HG03045 (cell line): ENCODE measurements around the gene IMPG2.
"Not testable (repeated sequence)": the region's sequence is repeated elsewhere in the genome, so short reads cannot be mapped to it uniquely, and the experiment has no call there.

Experiments
- ATAC-seq: cut with Tn5 transposase; IDR thresholded peaks from one replicate; pipeline ENCODE4 v1.9.1; 2021; ENCODE audit warnings: mild to moderate bottlenecking, moderate library complexity; ENCODE audit not compliant: unreplicated experiment

IMPG2 gene

DNA sequence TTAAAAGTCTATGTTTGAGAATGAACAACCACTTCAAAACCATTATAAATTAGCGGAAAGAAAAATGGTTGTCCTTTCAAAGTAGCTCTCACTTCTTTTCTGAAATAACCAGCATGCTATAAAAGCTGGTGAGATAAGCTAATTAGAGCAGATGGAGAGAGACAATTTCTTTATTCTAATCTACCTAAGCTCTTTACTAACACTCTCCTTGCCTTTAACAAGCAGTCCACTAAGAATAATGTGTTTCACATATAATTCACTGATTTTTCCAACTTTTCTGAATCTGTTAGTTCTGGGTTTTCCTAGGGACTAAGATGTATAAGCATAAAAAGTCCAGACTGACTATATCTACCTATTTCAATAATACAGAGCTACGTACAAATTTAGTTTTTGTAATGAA, at the start of gene IMPG2:
TSS of gene IMPG2 (minus strand) at position 101 of the 400 bp plus-strand sequence. CDS start 203 bp downstream, outside the sequence.
- ATAC-seq = no peak

GRCh38 chr3:101362406-101362805, 42.0 kb upstream of the IMPG2 start:
- no peak for ATAC-seq

GRCh38 chr3:101351829-101352228, 31.5 kb upstream of the IMPG2 start:
- no peak for ATAC-seq

- ATAC-seq = no peak
Observed at GRCh38 chr3:101340591-101340990, 20.2 kb upstream of the IMPG2 start.

DNA sequence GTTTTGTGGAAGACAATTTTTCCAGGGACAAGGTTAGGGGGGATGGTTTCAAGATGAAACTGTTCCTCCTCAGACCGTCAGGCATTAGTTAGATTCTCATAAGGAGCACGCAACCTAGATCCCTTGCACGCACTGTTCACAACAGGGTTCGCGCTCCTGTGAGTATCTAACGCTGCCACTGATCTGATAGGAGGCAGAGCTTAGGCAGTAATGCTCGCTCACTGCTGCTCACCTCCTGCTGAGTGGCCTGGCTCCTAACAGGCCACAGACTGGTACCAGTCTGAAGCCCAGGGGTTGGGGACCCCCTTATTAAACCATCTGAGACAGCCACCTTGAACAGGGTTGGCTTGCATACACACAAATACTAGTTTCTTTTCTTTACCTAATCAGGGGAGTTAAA, 13.5 kb upstream of the IMPG2 start:
- ATAC-seq = no peak

GRCh38 chr3:101329016-101329673, 8.8 kb upstream of the IMPG2 start:
- no peak for ATAC-seq

DNA sequence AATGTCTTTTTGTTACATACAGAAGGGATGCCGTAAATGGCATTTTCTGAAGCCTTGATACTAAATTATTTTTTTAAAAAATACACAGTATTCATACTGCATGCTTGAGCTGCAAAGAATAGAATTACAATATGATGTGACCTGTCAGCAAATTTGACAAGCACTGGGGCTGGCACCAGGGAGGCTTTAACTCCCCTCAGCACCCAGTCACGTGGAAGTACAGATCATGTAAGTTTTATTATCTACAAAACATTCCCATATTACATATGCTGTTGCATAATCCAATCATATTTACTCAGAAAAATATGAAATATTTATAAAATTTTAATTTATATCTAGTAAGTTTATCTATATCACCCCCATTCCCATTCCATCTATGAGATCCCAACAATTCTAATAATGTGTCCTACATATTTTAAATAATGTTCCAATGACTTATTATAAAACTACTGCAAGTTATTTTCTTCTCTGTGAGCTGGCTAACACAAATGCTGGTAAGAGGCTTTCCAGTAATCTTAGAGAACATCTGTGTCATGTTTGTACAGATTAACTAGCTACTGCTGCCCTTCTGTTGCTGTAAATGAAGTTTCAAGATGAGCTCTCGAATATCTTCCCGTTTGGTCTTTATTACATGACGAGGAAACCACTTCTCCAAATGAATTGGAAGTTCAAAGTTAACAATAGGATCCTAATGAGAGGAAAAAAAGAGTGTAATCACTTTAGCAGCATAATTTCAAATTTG, 5.2 kb upstream of the IMPG2 start:
- no peak for ATAC-seq

GRCh38 chr3:101319531-101319930, 844 bp downstream of the IMPG2 start:
- ATAC-seq = no peak

GRCh38 chr3:101312545-101312944, 7.8 kb downstream of the IMPG2 start:
- ATAC-seq = no peak

DNA sequence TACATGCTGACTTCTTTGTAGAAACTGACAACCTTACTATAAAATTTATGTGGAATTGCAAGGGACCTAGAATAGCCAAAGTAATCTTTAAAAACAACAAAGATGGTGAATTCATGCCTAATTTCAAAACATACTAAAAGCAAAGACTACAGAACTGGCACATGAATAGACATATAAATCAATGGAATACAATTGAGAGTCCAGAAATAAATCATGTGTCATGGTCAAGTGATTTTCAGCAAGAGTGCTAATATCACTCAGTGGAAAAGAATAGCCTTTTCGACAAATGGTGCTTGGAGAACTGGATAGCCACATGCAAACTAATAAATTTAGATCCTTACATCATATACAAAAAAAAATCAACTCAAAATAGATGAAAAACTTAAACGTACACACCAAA, 8.7 kb downstream of the IMPG2 start:
- ATAC-seq = no peak

- no peak for ATAC-seq
Observed at GRCh38 chr3:101310978-101311375, 9.4 kb downstream of the IMPG2 start.

DNA sequence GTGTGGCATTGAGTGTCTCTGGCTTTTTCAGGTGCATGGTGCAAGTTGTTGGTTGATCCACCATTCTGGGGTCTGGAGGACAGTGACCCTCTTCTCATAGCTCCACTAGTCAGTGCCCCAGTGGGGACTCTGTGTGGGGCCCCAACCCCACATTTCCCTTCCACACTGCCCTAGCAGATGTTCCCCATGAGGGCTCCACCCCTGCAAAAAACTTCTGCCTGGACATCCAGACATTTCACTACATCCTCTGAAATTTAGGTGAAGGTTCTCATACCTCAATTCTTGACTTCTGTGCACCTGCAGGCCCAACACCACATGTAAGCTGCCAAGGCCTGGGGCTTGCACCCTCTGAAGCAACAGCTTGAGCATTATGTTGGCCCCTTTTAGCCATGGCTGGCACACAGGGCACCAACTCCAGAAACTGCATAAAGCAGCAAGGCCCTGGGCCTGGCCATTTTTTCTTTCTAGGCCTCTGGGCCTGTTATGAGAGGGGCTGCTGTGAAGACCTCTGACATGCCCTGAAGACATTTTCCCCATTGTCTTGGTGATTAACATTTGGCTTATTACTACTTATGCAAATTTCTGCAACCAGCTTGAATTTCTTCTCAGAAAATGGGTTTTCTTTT, 12.1 kb downstream of the IMPG2 start:
- ATAC-seq = not testable (repeated sequence)

- no peak for ATAC-seq
Observed at GRCh38 chr3:101303836-101304235, 16.5 kb downstream of the IMPG2 start.

- ATAC-seq = no peak
Observed at GRCh38 chr3:101303089-101303731, 17.2 kb downstream of the IMPG2 start.

DNA sequence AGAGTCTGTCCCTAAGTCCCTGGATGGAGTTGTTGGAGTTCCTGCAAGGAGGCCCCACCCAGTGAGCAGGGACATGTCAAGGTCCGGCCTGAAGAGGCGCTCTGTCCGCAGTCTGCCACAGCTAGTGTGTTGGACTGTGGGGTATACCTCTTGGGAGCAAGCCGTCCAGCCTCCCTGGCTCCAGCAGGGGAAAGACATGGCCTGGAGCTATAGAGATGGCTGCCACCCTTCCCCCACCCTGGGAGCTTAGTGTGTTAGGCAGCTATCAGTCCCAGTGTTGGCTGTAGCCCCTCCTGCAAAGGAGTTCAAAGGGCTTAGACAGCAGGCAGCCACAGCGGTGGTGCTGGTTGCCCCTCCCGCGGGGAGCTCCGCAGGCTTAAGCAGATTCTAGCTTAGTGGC, 20.3 kb downstream of the IMPG2 start:
- no peak for ATAC-seq

- no peak for ATAC-seq
Observed at GRCh38 chr3:101292027-101292426, 28.3 kb downstream of the IMPG2 start.

- ATAC-seq = no peak
Observed at GRCh38 chr3:101288294-101288693, 32.1 kb downstream of the IMPG2 start.

DNA sequence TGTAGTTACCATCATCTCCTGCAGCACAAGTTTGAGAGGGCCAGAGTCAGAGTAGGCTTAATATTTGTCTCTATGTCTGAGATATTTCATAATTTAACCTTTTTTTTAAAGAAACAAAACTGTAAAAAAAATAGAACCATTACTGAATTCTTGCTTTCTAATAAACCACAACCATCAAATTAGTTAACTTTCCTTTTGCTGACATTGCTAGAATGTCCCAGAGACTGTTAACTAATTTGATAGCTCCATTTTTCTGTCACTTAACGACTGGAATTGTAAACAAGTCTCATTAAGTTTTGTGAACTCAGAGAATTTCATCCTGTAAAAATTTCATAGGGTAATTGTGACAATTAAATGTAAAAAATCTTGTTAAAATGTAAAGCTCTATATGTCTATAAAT, 35.6 kb downstream of the IMPG2 start:
- no peak for ATAC-seq

DNA sequence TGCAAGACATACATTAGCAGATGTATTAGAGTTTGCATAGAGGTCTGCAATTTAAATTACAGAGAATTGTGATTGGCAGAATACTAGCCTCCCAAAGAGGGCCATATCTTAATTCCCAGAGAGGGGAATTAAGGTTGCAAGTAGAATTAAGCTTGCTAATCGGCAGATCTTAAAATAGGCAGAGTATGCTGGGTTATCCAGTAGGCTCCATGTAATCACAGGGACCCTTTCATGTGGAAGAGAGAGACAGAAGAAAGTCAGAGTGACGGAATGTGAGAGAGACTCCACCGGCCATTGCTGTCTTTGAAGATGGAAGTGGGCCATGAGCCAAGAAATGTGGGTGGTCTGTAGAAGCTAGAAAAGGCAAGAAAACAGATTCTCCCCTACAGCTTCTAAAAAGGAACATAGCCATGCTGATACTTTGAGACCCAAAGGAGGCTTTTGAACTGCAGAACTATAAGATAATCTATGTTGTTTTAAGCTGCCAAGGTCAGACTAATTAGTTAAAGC, 38.8 kb downstream of the IMPG2 start:
- ATAC-seq = no peak

DNA sequence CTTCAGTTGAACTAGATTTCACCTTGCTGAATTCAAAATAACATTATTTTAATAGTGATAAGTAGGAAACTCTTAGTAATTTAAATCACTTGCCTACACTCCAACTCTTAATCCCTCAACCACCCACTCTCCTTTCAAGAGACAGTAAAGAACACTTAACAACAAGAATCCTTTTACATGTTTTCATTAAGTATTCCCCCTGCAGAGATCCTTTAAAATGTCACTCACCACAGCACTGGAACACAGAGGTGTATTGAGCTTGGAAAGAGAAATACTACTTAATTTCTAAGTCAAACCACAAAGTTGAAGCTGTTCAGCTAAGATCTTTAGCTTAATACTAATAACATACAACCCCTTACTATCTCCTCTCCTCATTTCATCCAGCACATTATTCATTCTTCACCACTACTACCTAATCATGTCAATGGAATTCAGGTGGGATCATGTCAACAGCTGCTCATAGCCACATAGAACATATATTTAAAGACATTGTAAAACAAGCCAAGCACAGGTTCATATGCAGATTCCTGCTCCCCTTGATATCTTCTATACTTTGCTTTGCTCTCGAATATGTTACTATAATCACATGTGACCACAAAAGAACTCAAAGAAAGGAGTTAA, 40.5 kb downstream of the IMPG2 start:
- ATAC-seq = no peak

DNA sequence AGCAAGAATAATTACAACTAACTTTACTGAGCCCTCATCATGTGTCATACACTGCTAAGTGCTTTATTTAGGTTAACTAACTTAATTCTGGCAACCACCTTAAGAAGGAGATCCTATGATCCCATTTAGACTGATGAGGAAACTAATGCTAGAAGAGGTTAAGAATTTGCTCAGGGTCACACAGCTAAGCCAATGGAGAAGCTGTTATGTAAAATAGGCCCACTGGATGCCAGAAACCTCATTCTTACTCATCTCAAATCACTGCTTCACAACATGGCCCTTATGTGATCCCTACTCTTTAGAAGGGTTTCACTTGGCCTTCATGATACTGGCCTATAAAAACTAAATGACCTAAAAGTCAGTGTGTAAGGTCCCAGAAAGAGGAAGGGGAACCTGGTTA, 41.2 kb downstream of the IMPG2 start:
- ATAC-seq = no peak
